ENCODE data around the gene CLEC14A.

The CLEC14A gene

GRCh38 chr14:38206689-38207376, 49.1 kb downstream of the CLEC14A start:
- H3K4me3 ChIP-seq (ENCODE audit: low read depth, low read length): no peak overlapping the region
- TF ChIP-seq CTCF (IDR thresholded peaks at IDR 0.05; ENCODE audit: borderline replicate concordance, insufficient read depth, low read depth, low read length): no peak

DNA sequence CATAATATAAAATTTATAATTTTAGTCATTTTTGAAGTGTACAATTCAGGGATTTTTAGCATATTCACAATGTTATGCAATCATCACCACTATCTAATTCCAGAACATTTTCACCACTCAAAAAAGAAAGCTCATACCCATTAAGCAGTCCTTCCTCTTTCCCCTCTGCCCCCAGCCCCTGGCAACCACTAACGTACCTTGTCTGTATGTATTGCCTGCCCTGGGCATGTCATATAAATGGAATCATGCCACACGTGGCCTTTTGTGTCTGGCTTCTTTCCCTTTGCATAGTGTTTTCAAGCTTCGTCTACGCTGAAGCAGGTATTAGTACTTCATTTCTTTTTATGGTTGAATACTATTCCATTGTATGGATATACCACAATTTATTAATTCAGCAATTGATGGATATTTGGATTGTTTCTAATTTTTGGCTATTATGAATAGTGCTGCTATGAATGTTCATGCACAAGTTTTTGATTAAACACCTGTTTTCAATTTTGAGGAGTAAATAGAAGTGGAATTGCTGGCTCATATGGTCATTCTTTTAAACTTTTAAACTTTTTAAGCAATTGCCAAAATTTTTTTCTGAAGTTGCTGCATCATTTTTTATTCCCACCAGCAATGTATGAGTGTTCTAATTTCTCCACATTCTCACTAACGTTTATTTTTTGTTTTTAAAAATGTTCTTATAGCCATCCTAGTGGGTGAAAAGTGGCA, 49.8 kb downstream of the CLEC14A start:
- TF ChIP-seq CTCF (IDR thresholded peaks at IDR 0.05; ENCODE audit: borderline replicate concordance, insufficient read depth, low read depth, low read length): no peak

DNA sequence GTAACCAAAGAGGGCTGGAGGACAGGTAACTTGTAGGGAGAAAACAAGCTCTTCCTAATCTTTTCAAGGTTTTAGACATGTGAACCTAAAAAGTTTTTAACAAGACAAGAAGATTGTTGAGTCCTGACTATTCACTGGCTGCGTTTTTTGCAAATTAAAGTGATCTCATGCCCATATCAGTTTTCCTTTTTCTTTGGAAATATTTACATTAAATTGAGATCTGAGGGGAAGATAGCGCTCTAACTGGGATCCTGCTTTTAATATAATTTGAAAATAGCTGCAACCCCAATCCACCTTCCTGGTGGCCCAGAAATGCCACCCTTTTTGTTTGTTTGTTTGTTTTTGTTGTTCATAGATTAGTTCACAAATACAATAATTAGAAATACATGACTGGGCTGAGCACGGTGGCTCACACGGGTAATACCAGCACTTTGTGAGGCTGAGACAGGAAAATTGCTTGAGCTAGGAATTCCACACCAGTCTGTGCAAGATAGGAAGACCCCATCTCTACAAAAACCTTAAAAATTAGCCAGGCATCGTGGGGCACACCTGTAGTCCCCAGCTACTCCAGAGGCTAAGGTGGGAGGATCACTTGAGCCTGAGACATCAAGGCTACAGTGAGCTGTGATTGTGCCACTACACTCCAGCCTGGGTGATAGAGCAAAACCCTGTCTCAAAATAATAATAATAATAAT, 50.6 kb downstream of the CLEC14A start:
- no peak for TF ChIP-seq CTCF (IDR thresholded peaks at IDR 0.05; ENCODE audit: borderline replicate concordance, insufficient read depth, low read depth, low read length)
- H3K4me3 ChIP-seq (ENCODE audit: low read depth, low read length): no peak overlapping the region

More for the DNA sequence above, 49.8 kb downstream of the CLEC14A start:
- no peak overlapping the region for H3K4me3 ChIP-seq (ENCODE audit: low read depth, low read length)

- no peak overlapping the region for H3K4me3 ChIP-seq (ENCODE audit: low read depth, low read length)
- TF ChIP-seq CTCF (IDR thresholded peaks at IDR 0.05; ENCODE audit: borderline replicate concordance, insufficient read depth, low read depth, low read length): no peak
Measured at GRCh38 chr14:38204719-38205115, 51.2 kb downstream of the CLEC14A start.

Data from GM12875 (cell line).